A549 (cell line): ENCODE measurements around the gene SRSF11. TPM values are rescaled to one million over a fixed set of nuclear protein-coding genes. Genes with fewer than 3 reads are reported as not detected.

Experiments
- ATAC-seq, 2 experiments: fragments of 200-7000 bp in 1 of 2; fragments of >200 bp in 1 of 2; cut with Nextera tagmentation in 1 of 2; cut with Tn5 transposase in 1 of 2; 3 replicates each; pipeline versions ENCODE4 v1.8.0 to v1.9.1; 2018 to 2020; ENCODE audit warnings: mild to moderate bottlenecking in 1 of 2, moderate library complexity in 1 of 2
- CTCF ChIA-PET: fragments of 300-600 bp; sonication (Branson Sonifier 250); formaldehyde crosslinking; extraction: SDS; loops from one replicate; lab custom pipeline; 2021; ENCODE audit warnings: antibody characterized with exemption, inconsistent platforms; lab: Yijun Ruan, JAX
- POLR2A ChIA-PET: fragments of 350-600 bp; formaldehyde crosslinking; extraction: SDS; loops from one replicate; lab custom pipeline; 2021; ENCODE audit warnings: antibody characterized with exemption, inconsistent platforms; lab: Yijun Ruan, JAX
- DNase-seq, 2 experiments: peaks; one replicate each; pipeline versions ENCODE4 v3.0.0 to v3.0.0-alpha.2; 2011 to 2016; ENCODE audit warnings: low read depth in 1 of 2, low spot score in 1 of 2
- FAIRE-seq: peaks from 2 replicates; lab custom pipeline; 2011; peaks lifted over from hg19 to GRCh38; lab: Jason Lieb, UNC
- H3K27ac ChIP-seq, 2 experiments: fragments of >200 bp; sonication (Bioruptor Twin); formaldehyde crosslinking; 3 replicates each; pipeline ENCODE4 v1.5.1; 2016 to 2017
- H3K4me1 ChIP-seq: fragments of >200 bp; sonication (Bioruptor Twin); formaldehyde crosslinking; 3 replicates; pipeline ENCODE4 v1.6.1; 2016
- H3K4me2 ChIP-seq: fragments of >200 bp; sonication (Bioruptor Twin); formaldehyde crosslinking; 3 replicates; pipeline ENCODE4 v1.6.1; 2016
- H3K4me3 ChIP-seq: fragments of >200 bp; sonication (Bioruptor Twin); formaldehyde crosslinking; 3 replicates; pipeline ENCODE4 v1.5.1; 2016
- H3K9me3 ChIP-seq: fragments of >200 bp; sonication (Bioruptor Twin); formaldehyde crosslinking; 3 replicates; pipeline ENCODE4 v1.6.1; 2016
- ATOH8 ChIP-seq: fragments of 250-450 bp; sonication (Bioruptor Pico); IDR thresholded peaks from 2 replicates; pipeline ENCODE4 v1.5.0; 2020; ENCODE audit warnings: low read depth, mild to moderate bottlenecking, moderate library complexity
- CHD2 ChIP-seq: fragments of 150-350 bp; IDR thresholded peaks from 2 replicates; pipeline ENCODE4 v1.6.1; 2014; ENCODE audit warnings: low read length; ENCODE audit not compliant: partially characterized antibody
- E2F6 ChIP-seq: IDR thresholded peaks from 2 replicates; pipeline ENCODE4 v1.6.1; 2012; ENCODE audit warnings: low read depth, borderline replicate concordance
- EHMT2 ChIP-seq: fragments of 200-600 bp; sonication (generic); IDR thresholded peaks from 2 replicates; pipeline ENCODE4 v1.6.1; 2016; ENCODE audit warnings: antibody characterized with exemption, low read depth, mild to moderate bottlenecking, moderate library complexity
- HES2 ChIP-seq: fragments of >200 bp; sonication (Bioruptor Twin); formaldehyde crosslinking; IDR thresholded peaks from 2 replicates; pipeline ENCODE4 v1.6.1; 2016
- MAX ChIP-seq: IDR thresholded peaks from 2 replicates; pipeline ENCODE4 v1.6.1; 2012
- MAZ ChIP-seq: fragments of 150-350 bp; IDR thresholded peaks from 2 replicates; pipeline ENCODE4 v1.6.1; 2014; ENCODE audit warnings: antibody characterized with exemption, low read depth, low read length, borderline replicate concordance
- NPAS2 ChIP-seq: fragments of 250-450 bp; sonication (Bioruptor Pico); IDR thresholded peaks from 2 replicates; pipeline ENCODE4 v1.8.0; 2022; ENCODE audit warnings: mild to moderate bottlenecking, moderate library complexity, borderline replicate concordance
- PBX3 ChIP-seq: IDR thresholded peaks from 2 replicates; pipeline ENCODE4 v1.6.1; 2012
- POLR2AphosphoS2 ChIP-seq: conservative IDR thresholded peaks from 2 replicates; pipeline ENCODE4 v1.6.1; 2012; ENCODE audit warnings: low read length, improper control_type of control experiment, inconsistent platforms
- RAD21 ChIP-seq, 2 experiments: fragments of >200 bp in 1 of 2; sonication (Bioruptor Twin) in 1 of 2; formaldehyde crosslinking in 1 of 2; IDR thresholded peaks in 1 of 2; conservative IDR thresholded peaks in 1 of 2; 2 replicates in 1 of 2; 3 replicates in 1 of 2; pipeline ENCODE4 v1.6.1; 2012 to 2018; ENCODE audit warnings: inconsistent platforms in 1 of 2
- REST ChIP-seq: fragments of 200-600 bp; sonication (generic); IDR thresholded peaks from 2 replicates; pipeline ENCODE4 v1.6.1; 2016; ENCODE audit warnings: antibody characterized with exemption, mild to moderate bottlenecking, moderate library complexity
- RFX5 ChIP-seq: fragments of 450-650 bp; IDR thresholded peaks from 2 replicates; pipeline ENCODE4 v1.7.1; 2014; ENCODE audit warnings: antibody characterized with exemption, mild to moderate bottlenecking, moderate library complexity
- RNF2 ChIP-seq: fragments of 200-600 bp; sonication (generic); IDR thresholded peaks from 2 replicates; pipeline ENCODE4 v1.6.1; 2016; ENCODE audit warnings: low read depth, mild to moderate bottlenecking, antibody characterized with exemption, moderate library complexity, borderline replicate concordance
- USF2 ChIP-seq: fragments of 450-650 bp; IDR thresholded peaks from 2 replicates; pipeline ENCODE4 v1.6.1; 2014; ENCODE audit warnings: antibody characterized with exemption
- WGBS: methylation state at CpG from one replicate; pipeline ENCODE4 v1.1.6; 2017; ENCODE audit errors: missing lambda C conversion rate; 5-methylcytosine and 5-hydroxymethylcytosine counted together
- polyA plus RNA-seq, 4 experiments: library from polyadenylated mRNA; depleted of rRNA in 3 of 4; stranded (reverse); fragments of >200 nt; fragmentation: RNase III in 1 of 4; extraction: RNeasy Plus Mini Kit Qiagen cat#74134 plus additional on column Dnase treatment in 1 of 4; gene quantifications; 2 replicates in 3 of 4; 3 replicates in 1 of 4; pipeline ENCODE4 v1.2.3, GENCODE V29; 2011 to 2017

SRSF11 gene
- polyA plus RNA-seq, 2 of the 4 experiments (the other 2 are of a cell fraction): 144 to 172 TPM

- Histone ChIP-seq H3K9me3 (peaks cover 3% of the 10 kb centered on the region; the same call in 1 of the 3 replicates), H3K4me3 (no peak overlapping the region), H3K27ac (no peak overlapping the region), H3K4me1 (no peaks in the 10 kb centered on the region), H3K4me2 (no peak overlapping the region)
- no peak for DNase-seq
- FAIRE-seq: no peak
- TF ChIP-seq ATOH8 (CRISPR knock-in tag): no peak
- TF ChIP-seq RNF2: no peak
- no peak for TF ChIP-seq PBX3
- no peak for TF ChIP-seq EHMT2
- ChIA-PET POLR2A (no interaction called here), CTCF (no interaction called here)
- ATAC-seq: no peak
- WGBS: 95% methylated on average over 7 of the region's 7 CpGs
These were observed 43.7 kb downstream of the SRSF11 start for GRCh38 chr1:70264839-70265238.

GRCh38 chr1:70265946-70266345 lies 44.8 kb downstream of the SRSF11 start:
- POLR2A ChIA-PET: no interaction called here
- no peak for ATAC-seq
- 85% methylated on average over 1 of the region's 1 CpG for WGBS

More at GRCh38 chr1:70265946-70266345, 44.8 kb downstream of the SRSF11 start:
- FAIRE-seq (no peak), DNase-seq (no peak)
- H3K9me3 ChIP-seq: peaks cover 3% of the 10 kb centered on the region; the same call in 1 of the 3 replicates
- no peaks in the 10 kb centered on the region for H3K4me1 ChIP-seq
- no peak overlapping the region for H3K4me2 ChIP-seq
- CTCF ChIA-PET: no interaction called here
- no peak overlapping the region for H3K27ac ChIP-seq
- TF ChIP-seq RAD21 (conservative IDR thresholded peaks at IDR 0.05 in 1 of 2, IDR thresholded peaks at IDR 0.05 in 1 of 2) (no peak), MAZ (no peak), USF2 (no peak), REST (no peak), NPAS2 (CRISPR knock-in tag) (no peak), POLR2AphosphoS2 (no peak), CHD2 (no peak), E2F6 (no peak), MAX (no peak), HES2 (no peak), RFX5 (no peak)
- H3K4me3 ChIP-seq: no peak overlapping the region
